M059J (cell line): ENCODE data around the gene SSUH2. TPM values are rescaled to one million over a fixed set of nuclear protein-coding genes. Genes with fewer than 3 reads are reported as not detected.

Source experiments
- DNase-seq: peaks from one replicate; pipeline ENCODE4 v3.0.0-alpha.2; 2012; ENCODE audit warnings: low read depth
- total RNA-seq: library from RNA; depleted of rRNA; stranded (reverse); fragments of >200 nt; shearing (Covaris generic); gene quantifications from 2 replicates; pipeline ENCODE4 v1.2.3, GENCODE V29; 2014

SSUH2 gene
- total RNA-seq, 1 experiment from 2014 or later = 0.05 TPM

DNA sequence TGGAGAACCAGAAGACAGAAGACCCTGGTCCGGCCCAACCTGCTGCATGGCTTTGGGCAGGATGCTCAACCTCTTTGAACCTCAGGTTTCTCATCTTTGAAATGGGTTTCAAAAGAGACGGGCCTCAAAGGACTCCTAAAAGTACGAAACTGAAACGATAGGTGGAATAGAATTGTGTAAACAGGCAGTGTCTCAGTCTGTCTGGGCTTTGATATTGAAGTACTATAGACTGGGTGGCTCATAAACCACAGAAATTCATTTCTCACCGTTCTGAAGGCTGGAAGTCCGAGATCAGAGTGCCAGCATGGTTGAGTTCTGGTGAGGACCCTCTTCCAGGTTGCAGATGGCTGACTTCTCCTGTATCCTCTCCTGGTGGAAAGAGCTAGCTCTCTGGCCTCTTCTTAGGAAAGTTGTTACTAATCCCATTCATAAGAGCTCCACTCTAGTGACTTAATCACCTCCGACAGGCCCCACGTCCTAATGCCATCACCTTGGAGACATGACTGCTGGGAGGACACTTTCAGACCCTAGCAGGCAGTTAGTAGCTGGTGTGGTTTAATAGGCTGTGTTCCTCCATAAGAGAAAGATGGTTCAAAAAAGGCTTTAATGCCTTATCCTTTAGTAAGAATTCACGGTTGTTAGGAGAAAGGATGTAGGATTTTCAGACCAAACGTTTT lies 35.7 kb downstream of the SSUH2 start:
- DNase-seq = no peak

GRCh38 chr3:8608041-8608790 lies 36.4 kb downstream of the SSUH2 start:
- no peak for DNase-seq

- DNase-seq = peak; percentile 63
Observed at GRCh38 chr3:8607234-8608040, 37.2 kb downstream of the SSUH2 start.

DNA sequence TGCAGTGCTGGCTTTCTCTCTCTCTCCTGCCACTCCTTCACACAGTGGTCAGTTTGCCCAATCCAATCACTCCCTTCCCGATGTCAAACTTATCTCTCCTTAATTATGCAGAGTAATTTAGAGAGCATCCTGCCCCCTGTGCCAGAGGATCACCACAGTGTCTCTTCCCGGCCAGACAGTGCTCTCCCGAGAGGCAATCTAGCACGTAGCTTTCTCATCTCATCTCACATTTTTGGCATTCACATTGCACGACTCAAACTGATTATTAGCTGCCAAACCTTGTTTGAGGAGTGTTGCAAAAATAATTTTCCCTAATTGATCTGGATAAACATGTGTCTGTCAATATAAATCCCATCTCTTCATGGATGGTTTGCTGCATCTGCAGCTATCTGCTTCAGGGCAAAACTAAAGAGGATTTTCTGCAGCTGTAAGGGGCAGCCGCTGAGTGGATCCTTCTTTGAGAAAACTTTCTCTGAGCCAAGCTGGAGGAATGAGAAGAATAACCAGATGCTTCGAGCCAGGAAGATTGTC lies 37.8 kb downstream of the SSUH2 start:
- DNase-seq = no peak

DNA sequence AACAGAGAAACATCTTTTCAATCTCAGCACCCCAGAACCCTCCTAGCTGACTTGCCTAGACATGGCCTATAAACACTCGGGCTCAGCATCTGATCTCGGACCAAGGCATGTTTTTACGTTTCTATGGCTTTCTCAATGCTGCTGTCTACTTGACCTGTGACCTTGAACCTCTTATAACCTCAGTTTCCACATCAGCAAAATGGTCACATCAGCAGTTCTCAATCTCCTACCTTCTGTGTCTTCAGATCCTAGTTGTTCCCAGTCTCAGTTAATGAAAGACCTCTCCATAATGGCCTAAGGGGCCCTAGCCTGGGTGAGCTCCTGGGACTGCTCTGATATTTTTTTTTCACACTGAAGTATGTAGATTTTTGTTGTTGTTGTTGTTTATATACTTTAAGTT lies 39.6 kb downstream of the SSUH2 start:
- DNase-seq = no peak

DNA sequence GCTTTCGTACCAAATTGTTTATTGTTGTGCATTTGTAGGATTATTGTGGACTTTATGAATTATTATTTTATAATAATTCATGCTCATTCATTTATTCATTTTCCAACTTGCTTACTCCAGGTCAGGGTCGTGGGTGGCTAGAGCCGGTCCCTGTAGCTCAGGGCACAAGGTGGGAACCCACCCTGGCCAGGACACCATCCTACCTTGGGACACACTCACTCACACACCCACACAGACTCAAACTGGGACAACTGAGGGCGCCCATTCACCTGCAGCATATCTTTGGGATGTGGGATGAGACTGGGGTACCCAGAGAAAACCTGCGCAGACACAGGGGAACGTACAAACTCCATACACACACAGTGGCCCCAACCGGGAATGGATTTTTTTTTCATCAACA lies 40.6 kb downstream of the SSUH2 start:
- DNase-seq = no peak

GRCh38 chr3:8603115-8603710 lies 41.4 kb downstream of the SSUH2 start:
- DNase-seq = no peak

DNA sequence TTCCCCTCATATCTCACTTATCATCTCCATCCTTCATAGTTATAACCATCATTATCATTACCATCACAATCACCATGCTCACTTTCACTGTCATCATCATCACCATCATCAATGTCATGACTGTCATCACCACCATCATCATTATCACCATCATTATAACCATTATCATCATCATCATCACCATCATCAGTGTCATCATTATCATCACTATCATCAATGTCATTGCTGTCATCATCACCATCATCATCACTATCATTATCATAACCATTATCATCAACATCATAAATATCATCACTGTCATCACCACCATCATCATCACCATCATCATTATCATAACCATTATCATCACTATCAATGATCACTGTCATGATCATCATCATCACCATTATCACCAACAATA lies 44.1 kb downstream of the SSUH2 start:
- no peak for DNase-seq

GRCh38 chr3:8599146-8599545 lies 45.5 kb downstream of the SSUH2 start:
- DNase-seq = no peak

- no peak for DNase-seq
Observed at GRCh38 chr3:8597219-8597853, 47.3 kb downstream of the SSUH2 start.

DNA sequence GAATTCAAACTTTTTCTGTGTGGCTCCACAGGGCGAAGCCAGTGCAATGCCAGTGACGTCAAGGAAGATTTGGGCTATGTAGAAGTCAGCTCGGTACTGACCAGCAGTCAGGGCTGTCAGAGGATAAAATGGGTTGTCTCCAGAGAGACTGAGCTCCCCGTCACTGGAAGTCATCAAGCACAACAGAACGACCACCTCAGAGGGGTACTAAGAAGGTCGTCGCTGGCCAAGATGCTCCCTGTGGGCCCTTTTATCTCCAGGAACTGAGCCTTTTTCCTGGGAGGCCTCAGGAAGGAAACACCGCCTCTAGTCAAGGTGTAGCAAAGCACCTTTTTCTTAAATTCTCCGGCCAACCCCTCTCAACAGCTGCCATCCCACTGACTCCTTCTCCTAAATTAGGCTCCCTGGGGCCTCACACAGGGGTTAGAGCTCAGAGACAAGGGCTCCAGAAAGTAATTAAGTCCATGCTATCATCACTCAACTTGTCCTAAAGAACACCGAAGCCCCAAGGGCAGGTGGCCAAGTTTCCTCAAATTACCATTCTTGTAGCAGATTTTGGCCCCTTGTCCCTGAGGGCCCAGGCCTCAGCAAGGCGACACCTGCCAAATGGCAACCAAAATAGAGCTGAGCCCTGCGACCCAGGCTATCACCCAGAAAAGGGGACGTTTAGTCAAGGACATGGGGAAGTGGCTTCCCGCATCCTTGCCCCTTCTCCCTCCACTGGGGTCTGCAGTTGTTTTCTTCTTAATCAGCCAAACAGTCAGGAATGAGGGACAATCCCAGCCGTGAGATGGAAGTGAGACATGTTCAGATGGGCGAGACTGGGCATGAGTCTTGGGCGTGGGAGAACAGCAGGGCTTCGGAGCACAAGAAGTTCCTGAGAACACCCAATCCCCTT lies 48.0 kb downstream of the SSUH2 start:
- no peak for DNase-seq

DNA sequence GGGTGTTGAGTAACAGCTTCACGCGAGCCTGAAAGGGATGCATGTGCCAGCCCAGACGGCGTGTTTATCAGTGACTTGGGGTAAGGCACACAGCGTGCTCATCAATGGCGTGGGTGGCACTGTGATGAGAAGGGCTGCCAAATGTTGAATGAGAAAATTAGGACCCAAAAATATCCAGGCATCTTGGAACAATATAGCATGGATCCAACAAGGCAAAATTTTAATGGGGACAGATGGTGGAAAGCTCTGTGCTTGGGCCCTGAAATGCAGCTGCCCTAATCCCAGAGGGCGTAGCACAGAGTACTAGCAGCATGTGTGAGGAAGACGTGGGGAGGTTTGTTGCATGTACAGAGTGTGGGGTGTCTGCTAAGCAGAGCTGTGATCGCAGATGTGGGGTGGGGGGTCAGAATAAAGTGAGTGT lies 48.9 kb downstream of the SSUH2 start:
- no peak for DNase-seq

DNA sequence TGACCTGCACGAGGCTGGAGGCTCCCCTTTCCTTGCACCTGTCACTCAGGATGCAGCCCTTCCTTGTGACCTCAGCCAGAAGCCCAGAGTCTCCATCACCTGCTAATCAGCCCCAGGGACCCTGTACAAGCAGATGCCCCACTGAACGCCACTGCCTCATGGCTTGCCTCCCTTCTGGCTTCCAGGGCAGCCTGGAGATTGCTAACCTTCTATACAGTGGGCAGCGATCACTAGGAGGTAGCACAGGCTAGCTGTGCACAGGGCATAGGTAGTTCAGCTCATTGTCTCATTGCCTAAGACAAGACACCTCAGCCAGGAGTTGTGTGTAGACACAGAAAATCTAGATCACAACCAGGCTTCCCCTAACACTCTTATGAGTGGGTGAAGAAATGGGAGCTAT lies 49.3 kb downstream of the SSUH2 start:
- no peak for DNase-seq

GRCh38 chr3:8593021-8593827 lies 51.4 kb downstream of the SSUH2 start:
- DNase-seq = no peak

- DNase-seq = peak; percentile 57
Observed at GRCh38 chr3:8589880-8590556, 54.6 kb downstream of the SSUH2 start.

GRCh38 chr3:8584661-8585060 lies 59.9 kb downstream of the SSUH2 start:
- no peak for DNase-seq

GRCh38 chr3:8581806-8582445 lies 62.7 kb downstream of the SSUH2 start:
- DNase-seq = no peak

- DNase-seq = no peak
Observed at GRCh38 chr3:8581373-8581772, 63.2 kb downstream of the SSUH2 start.
